BLaER1 (cell line): ENCODE measurements around the gene FLII.
A peak's percentile ranks its signal among the peaks of the same experiment; 100 is the strongest.

Experiments
- H3K27ac ChIP-seq: shearing (Covaris generic); formaldehyde crosslinking; 2 replicates; pipeline ENCODE4 v1.8.1; 2022
- H3K27me3 ChIP-seq: shearing (Covaris generic); formaldehyde crosslinking; 2 replicates; pipeline ENCODE4 v1.8.1; 2022
- H3K36me3 ChIP-seq: shearing (Covaris generic); formaldehyde crosslinking; 2 replicates; pipeline ENCODE4 v1.8.1; 2022
- H3K4me1 ChIP-seq: shearing (Covaris generic); formaldehyde crosslinking; 2 replicates; pipeline ENCODE4 v1.8.1; 2022
- H3K4me2 ChIP-seq: shearing (Covaris generic); formaldehyde crosslinking; 2 replicates; pipeline ENCODE4 v1.8.1; 2022
- H3K4me3 ChIP-seq: shearing (Covaris generic); formaldehyde crosslinking; 2 replicates; pipeline ENCODE4 v1.8.1; 2022
- H3K9ac ChIP-seq: shearing (Covaris generic); formaldehyde crosslinking; 2 replicates; pipeline ENCODE4 v1.8.1; 2022
- H3K9me3 ChIP-seq: shearing (Covaris generic); formaldehyde crosslinking; 2 replicates; pipeline ENCODE4 v1.8.1; 2022
- H4K20me1 ChIP-seq: shearing (Covaris generic); formaldehyde crosslinking; 2 replicates; pipeline ENCODE4 v1.8.1; 2022
- Cebpa-rat ChIP-seq: shearing (Covaris generic); IDR thresholded peaks from 2 replicates; pipeline ENCODE4 v1.8.1; 2022

FLII gene

GRCh38 chr17:18246109-18246725 lies 12.3 kb downstream of the FLII start:
- H3K4me3 ChIP-seq = no peak overlapping the region
- TF ChIP-seq Cebpa-rat = no peak
- H3K36me3 ChIP-seq = peaks cover 88% of the 10 kb centered on the region

GRCh38 chr17:18245038-18245776 lies 13.3 kb downstream of the FLII start:
- Histone ChIP-seq H3K36me3 (peaks cover 88% of the 10 kb centered on the region), H3K27ac (no peak overlapping the region), H3K27me3 (no peaks in the 10 kb centered on the region), H3K9ac (no peak overlapping the region), H3K4me1 (peaks cover 10% of the 10 kb centered on the region), H3K4me2 (no peak overlapping the region), H4K20me1 (peaks cover 24% of the 10 kb centered on the region), H3K4me3 (no peak overlapping the region), H3K9me3 (no peaks in the 10 kb centered on the region)
- no peak for TF ChIP-seq Cebpa-rat

More at GRCh38 chr17:18246109-18246725, 12.3 kb downstream of the FLII start:
- Histone ChIP-seq H3K4me1 (peaks cover 10% of the 10 kb centered on the region), H3K9ac (no peak overlapping the region), H4K20me1 (peaks cover 18% of the 10 kb centered on the region), H3K9me3 (no peaks in the 10 kb centered on the region), H3K4me2 (no peak overlapping the region), H3K27me3 (no peaks in the 10 kb centered on the region), H3K27ac (no peak overlapping the region)

GRCh38 chr17:18241229-18241871 lies 17.2 kb downstream of the FLII start:
- Histone ChIP-seq H3K4me2 (no peak overlapping the region), H3K27ac (no peak overlapping the region), H3K9ac (no peak overlapping the region), H3K9me3 (no peaks in the 10 kb centered on the region), H3K36me3 (peaks cover 94% of the 10 kb centered on the region), H3K4me1 (no peaks in the 10 kb centered on the region), H4K20me1 (peaks cover 30% of the 10 kb centered on the region; the same call in 1 of the 2 replicates), H3K4me3 (no peak overlapping the region), H3K27me3 (no peaks in the 10 kb centered on the region)
- TF ChIP-seq Cebpa-rat = no peak

GRCh38 chr17:18240449-18240848 lies 18.1 kb downstream of the FLII start:
- H3K4me2 ChIP-seq = no peak overlapping the region
- H3K27ac ChIP-seq = no peak overlapping the region
- H3K9ac ChIP-seq = no peak overlapping the region
- H3K4me1 ChIP-seq = no peaks in the 10 kb centered on the region
- no peaks in the 10 kb centered on the region for H3K9me3 ChIP-seq
- H3K27me3 ChIP-seq = no peaks in the 10 kb centered on the region
- no peak overlapping the region for H3K4me3 ChIP-seq
- peaks cover 26% of the 10 kb centered on the region; the same call in 1 of the 2 replicates for H4K20me1 ChIP-seq
- peaks cover 94% of the 10 kb centered on the region for H3K36me3 ChIP-seq
- no peak for TF ChIP-seq Cebpa-rat

- Histone ChIP-seq H3K9me3 (no peaks in the 10 kb centered on the region), H3K9ac (no peak overlapping the region), H3K27me3 (no peaks in the 10 kb centered on the region), H3K27ac (no peak overlapping the region), H3K4me3 (no peak overlapping the region), H3K4me2 (no peak overlapping the region), H3K36me3 (peaks cover 96% of the 10 kb centered on the region), H3K4me1 (no peaks in the 10 kb centered on the region), H4K20me1 (peaks cover 32% of the 10 kb centered on the region; the same call in 1 of the 2 replicates)
- TF ChIP-seq Cebpa-rat = no peak
These were observed 20.2 kb downstream of the FLII start for GRCh38 chr17:18238299-18238698.

- Histone ChIP-seq H4K20me1 (peaks cover 40% of the 10 kb centered on the region), H3K36me3 (peaks cover 99% of the 10 kb centered on the region)
These were observed 21.1 kb downstream of the FLII start for GRCh38 chr17:18237461-18237860.

GRCh38 chr17:18236494-18236893 lies 22.0 kb downstream of the FLII start:
- Histone ChIP-seq H3K4me2 (no peak overlapping the region), H3K36me3 (peaks cover 98% of the 10 kb centered on the region)

More at GRCh38 chr17:18237461-18237860, 21.1 kb downstream of the FLII start:
- Histone ChIP-seq H3K9me3 (no peaks in the 10 kb centered on the region), H3K27me3 (no peaks in the 10 kb centered on the region), H3K9ac (no peak overlapping the region), H3K27ac (no peak overlapping the region), H3K4me3 (no peak overlapping the region), H3K4me2 (no peak overlapping the region), H3K4me1 (no peaks in the 10 kb centered on the region)
- no peak for TF ChIP-seq Cebpa-rat

GRCh38 chr17:18235743-18236256 lies 22.7 kb downstream of the FLII start:
- H3K4me3 ChIP-seq = no peak overlapping the region
- peaks cover 98% of the 10 kb centered on the region for H3K36me3 ChIP-seq
- no peaks in the 10 kb centered on the region for H3K27me3 ChIP-seq
- no peaks in the 10 kb centered on the region for H3K4me1 ChIP-seq
- no peak overlapping the region; the same call in 1 of the 2 replicates for H3K4me2 ChIP-seq
- H3K9me3 ChIP-seq = no peaks in the 10 kb centered on the region
- no peak for TF ChIP-seq Cebpa-rat
- 0 out of 2 replicates have a peak overlapping the region, but pooled peaks have one; percentile 19 for H3K9ac ChIP-seq
- H3K27ac ChIP-seq = 0 out of 2 replicates have a peak overlapping the region, but pooled peaks have one; percentile 30
- H4K20me1 ChIP-seq = peaks cover 52% of the 10 kb centered on the region

More at GRCh38 chr17:18236494-18236893, 22.0 kb downstream of the FLII start:
- no peak overlapping the region for H3K27ac ChIP-seq
- H4K20me1 ChIP-seq = peaks cover 50% of the 10 kb centered on the region
- H3K9me3 ChIP-seq = no peaks in the 10 kb centered on the region
- H3K4me1 ChIP-seq = no peaks in the 10 kb centered on the region
- TF ChIP-seq Cebpa-rat = no peak
- H3K27me3 ChIP-seq = no peaks in the 10 kb centered on the region
- H3K9ac ChIP-seq = no peak overlapping the region
- no peak overlapping the region for H3K4me3 ChIP-seq

GRCh38 chr17:18234853-18235380 lies 23.6 kb downstream of the FLII start:
- no peak overlapping the region for H3K4me2 ChIP-seq
- peaks cover 52% of the 10 kb centered on the region for H4K20me1 ChIP-seq
- peaks cover 90% of the 10 kb centered on the region for H3K36me3 ChIP-seq
- no peak overlapping the region for H3K4me3 ChIP-seq
- no peak overlapping the region for H3K27ac ChIP-seq
- TF ChIP-seq Cebpa-rat = no peak
- H3K27me3 ChIP-seq = no peaks in the 10 kb centered on the region
- H3K9me3 ChIP-seq = no peaks in the 10 kb centered on the region
- H3K9ac ChIP-seq = no peak overlapping the region
- no peaks in the 10 kb centered on the region for H3K4me1 ChIP-seq
